Left lobe of liver (tissue), 1 donor: ENCODE data around the gene LRRD1. TPM values are rescaled to one million over a fixed set of nuclear protein-coding genes. Genes with fewer than 3 reads are reported as not detected.

ENCODE experiments used
- total RNA-seq: library from RNA; stranded (reverse); gene quantifications from one replicate; pipeline ENCODE4 v1.2.1, GENCODE V29; 2021
- donor health status: DM: no; HTN: yes; CAD: no.

Gene LRRD1
- total RNA-seq, 1 donor from 2014 or later: not detected

Other genes with a start within 250 kb of the LRRD1 start
- gene AKAP9, start 238.3 kb downstream of the LRRD1 start, total RNA-seq: 43.9 TPM
- gene CYP51A1, start 44.7 kb downstream of the LRRD1 start, total RNA-seq: 77.5 TPM
- gene KRIT1, start 66.8 kb upstream of the LRRD1 start, total RNA-seq: 16.8 TPM
- gene ANKIB1, start 66.8 kb upstream of the LRRD1 start, total RNA-seq: 13.1 TPM